ENCODE measurements around the gene FARS2.

FARS2 gene

GRCh38 chr6:5540370-5540769 lies 279.1 kb downstream of the FARS2 start:
- no peak overlapping the region for H3K4me3 ChIP-seq (ENCODE audit: low read depth, low read length)
- no peak for TF ChIP-seq CTCF (IDR thresholded peaks at IDR 0.05; ENCODE audit: low read depth, low read length)

DNA sequence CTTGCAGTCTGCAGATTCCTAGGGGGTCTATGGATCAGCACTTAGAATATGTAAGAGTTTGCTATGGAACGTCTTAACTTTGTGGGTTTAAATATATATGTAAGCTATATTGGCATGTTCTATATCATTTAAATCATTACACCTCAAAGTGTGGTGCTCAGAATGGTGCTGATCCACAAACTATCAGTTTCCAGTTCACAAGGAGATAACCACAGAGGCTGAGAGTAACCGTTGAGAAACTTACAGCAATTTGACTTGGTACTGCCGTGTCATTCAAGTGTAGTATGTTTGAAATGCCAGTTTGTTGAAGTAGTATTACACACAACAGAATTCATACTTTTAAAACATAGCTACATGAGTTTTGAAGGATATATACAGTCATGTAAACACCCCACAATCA lies 279.7 kb downstream of the FARS2 start:
- TF ChIP-seq CTCF (IDR thresholded peaks at IDR 0.05; ENCODE audit: low read depth, low read length) = no peak

DNA sequence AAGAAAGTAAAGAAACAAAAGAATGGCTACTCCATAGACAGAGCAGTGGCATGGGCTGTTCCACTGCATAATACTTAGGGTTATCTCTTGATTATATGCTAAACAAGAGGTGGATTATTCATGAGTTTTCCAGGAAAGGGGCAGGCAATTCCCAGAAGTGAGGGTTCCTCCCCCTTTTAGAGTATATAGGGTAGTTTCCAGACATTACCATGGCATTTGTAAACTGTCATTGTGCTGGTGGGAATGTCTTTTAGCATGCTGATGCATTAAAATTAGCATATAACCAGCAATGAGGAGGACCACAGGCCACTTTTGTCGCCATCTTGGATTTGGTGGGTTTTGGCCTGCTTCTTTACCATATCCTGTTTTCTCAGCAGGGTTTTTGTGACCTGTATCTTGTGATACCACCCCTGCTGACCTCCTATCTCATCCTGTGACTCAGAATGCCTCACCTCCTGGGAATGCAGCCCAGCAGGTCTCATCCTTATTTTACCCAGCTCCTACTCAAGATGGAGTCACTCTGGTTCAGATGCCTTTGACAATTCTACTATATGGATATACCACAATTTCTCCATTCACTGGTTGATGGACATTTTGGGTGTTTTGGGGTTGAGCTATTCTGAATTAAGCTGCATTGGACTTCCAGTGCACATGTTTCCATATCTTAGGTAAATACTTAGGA lies 280.6 kb downstream of the FARS2 start:
- no peak overlapping the region for H3K4me3 ChIP-seq (ENCODE audit: low read depth, low read length)
- no peak for TF ChIP-seq CTCF (IDR thresholded peaks at IDR 0.05; ENCODE audit: low read depth, low read length)

More for the DNA sequence above, 279.7 kb downstream of the FARS2 start:
- no peak overlapping the region for H3K4me3 ChIP-seq (ENCODE audit: low read depth, low read length)

DNA sequence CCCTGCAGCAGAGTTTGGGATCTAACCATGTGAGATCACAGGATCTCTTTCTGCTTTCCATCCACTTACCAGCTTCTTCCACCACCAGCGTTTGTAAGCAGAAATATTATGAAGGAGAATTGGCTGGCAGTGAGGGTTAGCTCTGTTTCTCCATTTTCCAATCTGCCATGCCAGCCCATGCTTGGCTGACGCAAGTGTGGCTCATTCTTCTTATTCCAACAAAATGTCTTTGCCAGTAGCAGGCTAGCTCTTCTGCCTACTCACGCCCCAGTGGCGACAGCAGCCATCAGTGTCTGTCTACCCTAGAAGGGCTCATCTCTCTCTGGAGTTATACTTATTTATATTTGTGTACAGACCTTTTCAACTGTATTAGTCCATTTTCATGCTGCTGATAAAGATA lies 286.2 kb downstream of the FARS2 start:
- no peak for TF ChIP-seq CTCF (IDR thresholded peaks at IDR 0.05; ENCODE audit: low read depth, low read length)

DNA sequence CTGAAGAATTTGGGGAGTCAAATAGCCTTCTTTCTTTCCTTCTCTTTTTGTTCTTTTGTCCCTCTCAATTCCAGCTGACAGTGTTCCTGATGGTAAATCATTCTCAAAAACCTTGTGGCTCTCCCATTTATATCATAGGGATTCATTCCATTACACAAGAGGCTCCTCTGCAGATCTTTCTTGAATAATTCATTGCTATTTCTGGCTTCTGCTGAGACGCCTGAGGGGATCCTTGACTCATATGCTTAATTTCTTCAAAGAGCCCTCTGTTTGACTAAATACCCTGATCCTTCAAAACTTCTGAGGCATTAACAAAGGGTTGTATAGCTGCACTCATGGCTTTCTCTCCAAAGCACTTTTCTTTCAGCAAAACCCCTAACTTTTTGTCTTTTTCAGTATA lies 289.3 kb downstream of the FARS2 start:
- TF ChIP-seq CTCF (IDR thresholded peaks at IDR 0.05; ENCODE audit: low read depth, low read length) = no peak
- no peak overlapping the region for H3K4me3 ChIP-seq (ENCODE audit: low read depth, low read length)

More for the DNA sequence above, 286.2 kb downstream of the FARS2 start:
- no peak overlapping the region for H3K4me3 ChIP-seq (ENCODE audit: low read depth, low read length)

DNA sequence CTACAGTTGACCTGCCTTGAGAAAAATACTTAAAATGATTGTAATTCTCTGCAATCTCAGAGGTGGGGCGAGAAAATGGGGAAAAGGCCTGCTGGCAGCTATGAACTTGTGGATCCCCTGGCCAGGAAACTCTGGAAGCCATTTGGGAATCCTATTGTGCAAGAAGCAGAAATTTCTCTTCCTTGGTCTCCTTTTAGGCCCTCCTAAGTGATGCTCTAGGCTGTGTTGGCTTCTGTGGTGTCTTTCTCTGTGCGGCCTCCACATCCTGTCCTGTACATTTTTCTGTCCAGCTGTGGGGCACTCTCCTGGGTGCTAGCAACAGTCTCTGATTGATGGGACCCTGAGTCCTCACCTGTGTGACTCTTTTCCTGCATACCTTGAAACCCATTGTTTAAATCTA lies 290.9 kb downstream of the FARS2 start:
- no peak for TF ChIP-seq CTCF (IDR thresholded peaks at IDR 0.05; ENCODE audit: low read depth, low read length)
- no peak overlapping the region for H3K4me3 ChIP-seq (ENCODE audit: low read depth, low read length)

GRCh38 chr6:5553767-5554166 lies 292.5 kb downstream of the FARS2 start:
- H3K4me3 ChIP-seq (ENCODE audit: low read depth, low read length) = no peak overlapping the region

More at GRCh38 chr6:5553767-5554166, 292.5 kb downstream of the FARS2 start:
- TF ChIP-seq CTCF (IDR thresholded peaks at IDR 0.05; ENCODE audit: low read depth, low read length) = no peak

Data from WI38 (cell line).